ENCODE data around the gene LRP8.

LRP8 gene

DNA sequence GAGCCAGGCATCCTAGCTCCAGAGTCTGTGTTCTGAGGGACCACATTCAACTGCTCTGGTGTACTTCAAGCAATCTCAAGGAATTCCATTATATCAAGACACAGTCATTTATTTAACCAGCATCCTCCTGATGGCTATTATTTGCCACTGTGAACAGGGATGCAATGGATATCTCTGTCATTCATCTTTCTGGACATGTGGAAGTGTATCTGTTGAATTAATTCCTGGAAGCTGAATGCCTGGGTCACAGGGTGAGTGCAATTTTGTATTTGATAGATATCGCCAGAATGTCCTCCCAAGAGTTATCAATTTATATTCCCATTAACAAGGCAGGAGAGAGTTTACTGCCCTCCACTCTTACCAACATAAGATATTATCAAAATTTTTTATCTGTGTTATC is 24.7 kb upstream of the LRP8 start:
- H3K27ac ChIP-seq = no peak overlapping the region
- TF ChIP-seq CTCF (conservative IDR thresholded peaks at IDR 0.05; ENCODE audit: low read depth) = no peak
- POLR2A ChIA-PET (ENCODE audit: low non-redundant PET) = no interaction called here
- CTCF ChIA-PET = interaction anchor here (0.6 to 0.7 kb wide), 2 partner anchors 17 to 118 kb away, joined by 3 to 4 read pairs; no protein-coding TSS in a partner anchor
- no peak for DNase-seq (ENCODE audit: low spot score)

DNA sequence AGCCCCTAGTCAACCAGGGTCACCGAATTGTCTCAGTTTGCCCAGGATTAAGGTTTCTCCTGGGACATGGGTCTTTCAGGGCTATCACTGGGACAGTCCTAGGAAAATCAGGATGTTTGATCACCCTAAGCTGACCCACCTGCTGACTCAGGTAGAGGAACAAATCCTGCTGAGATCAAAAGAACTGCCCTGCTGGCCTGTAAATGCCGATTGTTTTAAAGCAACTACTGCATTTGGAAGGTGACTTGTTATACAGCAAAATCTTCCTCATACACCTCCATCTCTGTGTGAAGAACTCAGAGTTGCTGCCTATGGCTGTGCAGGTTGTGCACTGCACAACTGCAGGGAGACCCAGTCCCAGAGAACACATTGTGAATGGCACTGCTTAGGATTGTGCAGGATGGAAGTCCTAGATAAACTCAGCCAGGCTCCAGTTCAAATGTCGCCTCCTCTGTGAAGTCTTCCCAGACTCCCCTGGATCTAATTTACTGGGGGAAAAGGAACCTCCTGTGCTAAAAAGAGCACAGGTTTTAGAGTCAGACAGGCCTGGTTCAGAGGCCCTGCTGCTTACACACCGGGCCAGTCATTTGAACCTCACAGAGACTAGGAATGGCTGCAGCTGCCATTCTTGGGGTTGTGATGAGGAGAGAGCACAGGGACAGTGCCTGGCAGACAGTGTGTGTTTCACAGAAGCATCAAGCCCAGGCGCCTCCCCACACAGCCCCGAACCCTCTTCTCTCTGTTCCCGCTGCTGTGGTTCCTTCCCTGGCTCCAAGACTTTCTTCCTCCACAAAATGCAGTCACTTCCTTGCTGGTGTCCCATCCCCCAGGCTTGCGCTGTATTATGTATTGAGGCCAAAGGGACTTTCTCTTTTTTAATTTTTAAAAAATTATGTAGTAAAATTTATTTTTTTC is 23.2 kb upstream of the LRP8 start:
- DNase-seq (ENCODE audit: low spot score) = no peak
- CTCF ChIA-PET = no interaction called here
- no peak overlapping the region for H3K27ac ChIP-seq
- POLR2A ChIA-PET (ENCODE audit: low non-redundant PET) = no interaction called here
- no peak for TF ChIP-seq CTCF (conservative IDR thresholded peaks at IDR 0.05; ENCODE audit: low read depth)

GRCh38 chr1:53349968-53350852 is 22.3 kb upstream of the LRP8 start:
- ChIA-PET CTCF (no interaction called here), POLR2A (ENCODE audit: low non-redundant PET) (no interaction called here)
- H3K27ac ChIP-seq = no peak overlapping the region
- no peak for TF ChIP-seq CTCF (conservative IDR thresholded peaks at IDR 0.05; ENCODE audit: low read depth)
- no peak for DNase-seq (ENCODE audit: low spot score)

DNA sequence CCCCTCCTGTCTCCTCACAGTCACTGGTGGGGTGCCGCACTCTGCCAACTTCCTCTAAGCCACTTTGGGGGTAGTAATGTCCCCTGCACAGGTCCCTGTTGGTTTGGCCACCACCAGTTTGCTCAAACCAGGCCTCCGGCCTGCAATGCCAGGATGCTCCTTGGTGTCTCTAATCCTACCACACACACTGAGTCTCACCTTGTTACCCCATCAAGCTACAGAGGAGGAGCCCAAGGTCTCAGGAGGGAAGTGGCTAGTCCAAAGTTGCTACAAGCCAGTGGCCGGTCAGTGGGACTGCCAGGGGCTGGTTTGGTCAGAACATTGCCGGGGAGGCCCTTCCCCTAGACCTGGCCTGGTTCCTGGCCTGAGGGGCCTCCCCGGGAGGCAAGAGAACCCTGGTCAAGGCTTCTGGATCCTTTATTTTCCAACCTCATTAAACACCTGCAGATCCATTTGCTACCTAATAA is 21.5 kb upstream of the LRP8 start:
- TF ChIP-seq CTCF (conservative IDR thresholded peaks at IDR 0.05; ENCODE audit: low read depth) = no peak
- no peak overlapping the region for H3K27ac ChIP-seq
- ChIA-PET CTCF (no interaction called here), POLR2A (ENCODE audit: low non-redundant PET) (no interaction called here)
- no peak for DNase-seq (ENCODE audit: low spot score)

DNA sequence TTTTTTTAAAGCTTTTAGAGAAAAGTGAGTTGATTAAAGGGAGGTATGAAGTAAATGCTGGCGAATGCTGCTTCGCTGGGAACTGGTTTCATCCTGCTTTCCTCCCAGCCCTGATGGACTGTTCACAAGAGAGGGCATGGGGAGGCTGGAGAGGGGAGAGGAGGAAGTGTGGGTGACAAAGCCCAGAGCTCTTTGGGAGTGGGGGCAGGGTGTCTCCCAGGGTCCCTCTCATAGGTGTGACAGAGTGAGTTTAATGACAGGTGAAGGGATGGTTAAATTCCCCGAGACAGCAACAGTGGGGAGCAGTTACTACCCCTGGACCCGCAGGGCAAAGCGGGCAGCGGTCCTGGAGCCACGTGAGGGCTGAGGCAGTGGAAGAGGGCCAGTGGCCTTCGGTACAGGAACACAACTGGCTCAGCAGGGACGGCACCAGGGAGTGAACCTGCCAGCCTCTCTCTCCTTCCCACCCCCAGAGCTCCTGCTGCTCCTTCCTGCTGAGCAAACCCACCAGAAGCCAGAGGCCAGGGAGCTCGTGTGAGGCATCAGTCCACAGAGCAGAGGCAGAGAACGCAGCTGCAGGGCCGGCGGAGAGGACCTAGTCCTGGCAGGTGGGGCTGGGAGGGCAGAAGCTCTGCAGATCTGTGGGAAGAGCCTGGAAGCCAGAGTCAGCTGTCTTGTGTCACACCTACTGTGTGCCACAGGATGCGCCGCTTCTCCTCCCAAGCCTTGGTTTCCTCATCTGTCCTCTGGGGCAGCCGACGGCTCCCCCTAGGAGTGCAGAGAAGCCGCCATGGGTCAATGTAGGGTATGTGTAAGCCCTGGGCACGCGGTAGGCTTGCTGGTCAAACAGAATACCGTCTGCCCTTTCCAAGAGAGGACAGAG is 20.9 kb upstream of the LRP8 start:
- H3K27ac ChIP-seq = no peak overlapping the region
- no peak for TF ChIP-seq CTCF (conservative IDR thresholded peaks at IDR 0.05; ENCODE audit: low read depth)
- DNase-seq (ENCODE audit: low spot score) = no peak
- ChIA-PET CTCF (interaction anchor here (1.2 kb wide), 1 partner anchor 45 kb away, joined by 6 read pairs; no protein-coding TSS in a partner anchor), POLR2A (ENCODE audit: low non-redundant PET) (no interaction called here)

Data from RWPE1 (cell line).